NOMO-1 treated with dmso at 0.1 percent for 144 hours (cell line): ENCODE results near the gene FOXI3.
"Not testable (repeated sequence)": the region's sequence is repeated elsewhere in the genome, so short reads cannot be mapped to it uniquely, and the experiment has no call there.

Experiments
- DNase-seq: peaks from one replicate; lab custom pipeline; 2025; ENCODE audit not compliant: unreplicated experiment; lab: John Stamatoyannopoulos, UW

Gene FOXI3

DNA sequence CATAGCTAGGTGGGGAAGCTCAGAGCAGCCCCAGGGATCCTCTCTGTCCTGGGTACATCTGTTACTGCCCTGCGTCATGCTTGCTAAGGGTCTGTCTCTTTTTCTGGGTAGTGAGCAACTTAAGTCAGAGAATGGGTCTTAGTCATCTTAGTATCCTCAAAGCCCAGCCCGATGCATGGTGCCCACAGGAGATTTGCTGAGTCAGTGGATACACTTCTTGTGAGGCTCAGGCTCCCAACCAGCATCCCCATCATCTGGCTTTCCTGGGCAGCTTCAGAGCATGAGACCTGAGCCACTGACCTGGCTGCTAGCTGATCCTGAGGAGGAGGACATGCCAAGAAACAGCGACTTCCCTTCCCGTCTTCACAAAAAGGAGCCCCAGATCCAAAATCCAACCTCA is 10.0 kb downstream of the FOXI3 start:
- no peak for DNase-seq

DNA sequence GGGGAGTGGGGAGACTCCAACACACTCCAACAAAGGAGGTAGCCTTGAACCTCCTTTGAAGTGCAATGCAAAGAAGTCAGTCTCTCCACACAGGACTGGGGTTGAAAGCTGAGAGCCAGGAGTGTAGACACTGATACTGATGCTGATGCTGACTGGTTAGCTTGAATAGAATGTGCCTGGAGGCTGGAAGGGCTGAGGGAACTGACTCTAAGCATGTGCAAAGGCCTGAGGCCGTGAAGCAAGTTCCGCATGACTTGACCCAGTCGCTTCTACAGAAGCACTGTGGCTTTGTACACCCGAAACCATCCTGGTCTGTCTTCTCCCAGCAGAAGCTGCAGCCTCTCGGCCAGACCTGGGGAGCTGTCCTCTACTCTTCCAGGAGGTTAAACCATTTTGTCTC is 10.4 kb downstream of the FOXI3 start:
- no peak for DNase-seq

DNA sequence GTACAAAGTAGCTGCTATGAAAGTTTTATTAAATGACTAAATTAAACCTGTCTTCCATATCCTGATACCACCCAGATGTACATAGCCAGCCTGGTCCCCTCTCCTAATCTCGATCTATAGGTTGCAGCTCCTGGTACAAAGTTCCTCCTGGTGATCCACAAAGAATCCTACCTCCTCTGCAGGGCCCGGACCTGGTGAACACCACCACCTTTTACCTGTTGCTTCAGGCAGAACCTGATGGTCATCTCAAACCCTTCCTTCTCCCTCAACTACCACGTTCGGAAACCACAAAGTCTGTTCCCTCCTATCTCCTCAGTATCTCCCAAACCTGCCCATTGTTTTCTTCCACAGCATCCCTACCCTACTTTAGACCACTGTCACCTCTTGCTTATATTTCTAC is 15.5 kb downstream of the FOXI3 start:
- DNase-seq, result no peak

DNA sequence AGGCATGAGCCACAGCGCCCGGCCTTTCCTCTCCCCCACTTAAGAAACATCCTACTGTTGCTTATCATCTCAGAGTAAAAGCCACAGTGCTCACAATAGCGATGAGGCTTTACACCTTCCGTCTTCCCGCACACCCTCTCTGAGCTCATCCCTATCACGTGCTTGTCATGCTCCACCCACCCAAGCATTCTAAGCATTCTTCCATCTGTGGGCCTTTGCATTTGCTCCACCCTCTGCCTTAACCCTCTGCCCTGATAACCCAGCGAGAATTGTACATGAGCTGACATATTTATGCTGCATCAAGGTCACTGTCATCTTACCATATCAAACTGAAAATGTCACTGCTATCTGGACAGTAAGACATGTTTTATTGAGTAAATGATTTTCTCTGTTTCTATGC is 22.6 kb downstream of the FOXI3 start:
- DNase-seq, result no peak

DNA sequence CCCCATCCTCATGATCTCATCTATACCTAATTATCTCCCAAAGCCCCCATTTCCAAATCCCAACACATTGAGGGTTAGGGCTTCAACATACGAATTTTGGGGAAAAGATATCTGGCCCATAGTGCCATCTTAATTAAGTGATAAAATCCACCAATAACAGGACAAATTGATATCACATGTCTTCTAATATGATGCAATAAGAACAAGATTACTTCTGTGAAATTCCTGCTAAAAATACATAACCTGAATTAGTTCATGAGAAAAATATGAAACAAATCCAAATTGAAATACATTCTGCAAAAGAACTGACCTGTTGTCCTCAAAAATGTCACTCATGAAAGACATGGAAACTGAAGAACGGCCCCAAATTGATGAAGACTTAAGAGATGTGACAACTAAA is 28.8 kb downstream of the FOXI3 start:
- DNase-seq, result no peak

DNA sequence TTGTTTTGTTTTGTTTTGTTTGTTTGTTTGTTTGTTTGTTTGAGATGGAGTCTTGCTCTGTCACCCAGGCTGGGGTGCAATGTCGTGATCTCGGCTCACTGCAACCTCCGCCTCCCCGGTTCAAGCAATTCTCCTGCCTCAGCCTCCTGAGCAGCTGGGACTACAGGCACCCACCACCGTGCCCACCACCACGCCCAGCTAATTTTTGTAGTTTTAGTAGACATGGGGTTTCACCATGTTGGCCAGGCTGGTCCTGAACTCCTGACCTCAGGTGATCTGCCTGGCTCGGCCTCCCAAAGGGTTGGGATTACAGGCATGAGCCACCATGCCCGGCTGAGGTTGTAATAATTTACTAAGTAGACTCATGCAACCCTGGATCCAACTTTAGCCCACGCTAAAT is 33.4 kb downstream of the FOXI3 start:
- DNase-seq, result not testable (repeated sequence)

DNA sequence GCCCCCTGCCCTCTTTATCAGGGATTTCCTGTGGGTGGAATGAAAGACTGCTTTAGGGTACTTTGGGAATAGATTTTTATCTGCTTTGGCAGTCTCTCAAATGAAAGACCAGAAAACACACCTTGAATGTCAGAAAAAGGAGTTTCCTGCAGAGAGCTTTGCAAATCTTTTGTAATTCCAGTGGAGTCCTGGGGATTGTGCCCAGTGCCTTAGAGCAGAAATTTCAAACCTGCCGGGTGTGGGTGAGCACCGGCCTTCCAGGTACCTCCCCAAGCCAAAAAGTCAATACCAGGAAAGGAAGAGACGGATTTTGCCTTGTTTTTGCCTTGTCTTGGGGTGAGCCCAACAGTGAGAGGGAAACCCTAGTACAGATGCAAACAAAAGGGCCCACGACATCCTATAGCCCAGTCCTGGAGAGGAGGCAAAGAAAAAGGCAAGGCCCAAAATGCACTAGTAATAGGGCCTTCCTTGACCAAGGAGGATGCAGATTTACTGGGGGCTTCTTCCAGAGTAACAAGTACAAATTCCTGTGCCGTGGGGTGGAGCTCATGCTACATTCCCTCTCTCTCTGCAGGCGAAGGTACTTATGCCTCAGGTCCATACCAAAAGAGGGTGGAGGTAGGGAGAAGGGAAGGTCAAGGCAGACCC is 36.4 kb downstream of the FOXI3 start:
- DNase-seq, result no peak

DNA sequence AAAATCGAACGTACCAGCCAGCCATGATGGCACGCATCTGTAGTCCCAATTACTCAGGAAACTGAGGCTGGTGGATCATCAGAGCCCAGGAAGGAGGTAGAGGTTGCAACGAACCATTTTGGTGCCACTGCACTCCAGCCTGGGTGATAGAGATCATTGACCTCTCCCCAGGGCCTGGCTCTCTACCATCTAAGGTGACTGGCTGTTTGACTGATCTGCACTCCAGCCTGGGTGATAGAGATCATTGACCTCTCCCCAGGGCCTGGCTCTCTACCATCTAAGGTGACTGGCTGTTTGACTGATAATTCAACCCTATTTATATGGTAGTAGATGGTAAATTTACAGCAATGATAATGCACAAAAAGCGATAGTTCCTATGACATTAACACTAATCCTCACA is 43.6 kb downstream of the FOXI3 start:
- DNase-seq, result not testable (repeated sequence)

DNA sequence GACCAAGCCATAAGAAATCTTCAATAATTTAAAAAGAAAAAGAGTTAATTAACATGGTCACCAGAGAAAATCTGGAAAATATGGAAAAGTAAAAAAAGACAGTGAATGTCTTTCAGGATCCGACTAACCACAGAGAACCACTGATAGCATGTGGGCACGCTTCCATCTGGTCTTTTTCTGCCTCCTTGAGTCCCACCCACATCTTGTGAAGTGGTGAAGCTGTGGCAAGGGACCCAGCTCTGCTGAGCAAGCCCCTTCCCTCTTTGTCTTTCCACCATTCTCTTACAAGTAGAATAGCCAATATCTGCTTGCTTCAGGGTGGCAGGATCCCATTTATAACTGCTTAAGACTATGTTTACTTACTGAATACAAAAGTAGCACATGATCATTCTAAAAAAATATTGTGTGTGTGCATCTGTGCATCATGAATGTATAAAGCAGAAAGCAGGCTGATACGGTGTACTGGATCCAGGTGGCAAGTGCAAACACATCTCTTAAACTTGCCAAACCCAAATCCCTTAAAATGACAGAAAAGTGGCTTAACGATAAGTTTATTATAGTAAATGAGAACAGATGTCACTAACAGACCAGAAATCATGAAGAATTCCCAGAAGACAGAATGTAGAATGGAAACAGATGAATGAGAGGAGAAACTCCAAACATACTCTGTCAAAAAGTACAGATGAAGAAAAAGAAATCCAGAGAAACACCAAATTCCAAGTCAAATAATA is 52.3 kb downstream of the FOXI3 start:
- no peak for DNase-seq

DNA sequence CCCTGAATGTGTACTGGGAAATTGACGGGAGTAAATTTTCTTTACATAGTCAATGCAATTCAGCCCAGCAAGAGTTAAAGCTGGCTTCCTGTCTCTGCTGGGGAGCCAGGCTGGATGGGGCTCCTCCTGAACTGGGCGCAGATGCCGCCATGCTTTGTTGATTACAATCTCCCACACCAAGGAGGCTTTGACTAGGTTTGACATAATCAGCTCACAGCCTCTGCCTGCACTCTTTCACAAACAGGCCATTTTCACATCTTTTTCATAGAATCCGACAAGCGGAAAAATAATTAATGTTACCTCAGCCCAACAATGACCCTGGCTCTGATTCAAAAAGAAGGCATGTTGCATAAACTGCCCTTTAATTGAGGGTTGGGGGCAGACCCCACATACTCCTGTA is 54.3 kb downstream of the FOXI3 start:
- DNase-seq, result no peak
